Effector memory CD4-positive, alpha-beta T cell (primary cell): ENCODE data around the gene SNTG2.

Experiments used
- DNase-seq, 3 donors: peaks; one replicate each; pipeline ENCODE4 v3.0.0-alpha.2; 2020
- H3K27ac ChIP-seq: 2 replicates; pipeline ENCODE4 v1.7.0; 2013; ENCODE audit warnings: mild to moderate bottlenecking, low read length, moderate library complexity; ENCODE audit not compliant: insufficient read depth, poor library complexity, severe bottlenecking
- H3K27me3 ChIP-seq: replicated peaks from 2 replicates; pipeline ENCODE4 v1.7.0; 2013; ENCODE audit warnings: mild to moderate bottlenecking, low read length; ENCODE audit not compliant: insufficient read depth, control insufficient read depth, poor library complexity, severe bottlenecking
- H3K36me3 ChIP-seq: 2 replicates; pipeline ENCODE4 v1.7.0; 2013; ENCODE audit warnings: mild to moderate bottlenecking, low read length, moderate library complexity; ENCODE audit not compliant: control insufficient read depth, insufficient read depth
- H3K4me1 ChIP-seq: 2 replicates; pipeline ENCODE4 v1.7.0; 2013; ENCODE audit warnings: low read length, mild to moderate bottlenecking; ENCODE audit not compliant: control insufficient read depth, insufficient read depth, poor library complexity, severe bottlenecking
- H3K4me3 ChIP-seq: 2 replicates; pipeline ENCODE4 v1.7.0; 2013; ENCODE audit warnings: low read length, low read depth, mild to moderate bottlenecking; ENCODE audit not compliant: insufficient read depth, poor library complexity, severe bottlenecking
- H3K9me3 ChIP-seq: 2 replicates; pipeline ENCODE4 v1.7.0; 2013; ENCODE audit warnings: mild to moderate bottlenecking, low read length, moderate library complexity; ENCODE audit not compliant: control insufficient read depth

Gene SNTG2

GRCh38 chr2:1014802-1015201 lies 64.2 kb downstream of the SNTG2 start:
- Histone ChIP-seq H3K4me3 (no peak overlapping the region), H3K27ac (no peak overlapping the region), H3K9me3 (no peaks in the 10 kb centered on the region), H3K4me1 (no peaks in the 10 kb centered on the region), H3K27me3 (no peaks in the 10 kb centered on the region), H3K36me3 (no peaks in the 10 kb centered on the region)
- no peak for DNase-seq

GRCh38 chr2:1016500-1016899 lies 65.9 kb downstream of the SNTG2 start:
- Histone ChIP-seq H3K27ac (no peak overlapping the region), H3K36me3 (no peaks in the 10 kb centered on the region), H3K27me3 (no peaks in the 10 kb centered on the region), H3K4me3 (no peak overlapping the region), H3K4me1 (no peaks in the 10 kb centered on the region), H3K9me3 (no peaks in the 10 kb centered on the region)
- no peak for DNase-seq

- H3K9me3 ChIP-seq: no peaks in the 10 kb centered on the region
Measured at GRCh38 chr2:1017827-1018226, 67.2 kb downstream of the SNTG2 start.

GRCh38 chr2:1020206-1020605 lies 69.6 kb downstream of the SNTG2 start:
- Histone ChIP-seq H3K9me3 (no peaks in the 10 kb centered on the region), H3K36me3 (no peaks in the 10 kb centered on the region), H3K4me1 (no peaks in the 10 kb centered on the region), H3K27ac (no peak overlapping the region), H3K4me3 (no peak overlapping the region), H3K27me3 (no peaks in the 10 kb centered on the region)
- no peak for DNase-seq

More at GRCh38 chr2:1017827-1018226, 67.2 kb downstream of the SNTG2 start:
- Histone ChIP-seq H3K4me1 (no peaks in the 10 kb centered on the region), H3K27me3 (no peaks in the 10 kb centered on the region), H3K27ac (no peak overlapping the region), H3K4me3 (no peak overlapping the region), H3K36me3 (no peaks in the 10 kb centered on the region)
- no peak for DNase-seq

GRCh38 chr2:1022178-1022577 lies 71.5 kb downstream of the SNTG2 start:
- no peak for DNase-seq
- Histone ChIP-seq H3K27ac (no peak overlapping the region), H3K4me3 (no peak overlapping the region), H3K27me3 (no peaks in the 10 kb centered on the region), H3K9me3 (no peaks in the 10 kb centered on the region), H3K36me3 (no peaks in the 10 kb centered on the region), H3K4me1 (no peaks in the 10 kb centered on the region)

- Histone ChIP-seq H3K27me3 (no peaks in the 10 kb centered on the region), H3K9me3 (no peaks in the 10 kb centered on the region), H3K27ac (no peak overlapping the region), H3K36me3 (no peaks in the 10 kb centered on the region), H3K4me1 (no peaks in the 10 kb centered on the region), H3K4me3 (no peak overlapping the region)
- no peak for DNase-seq
Measured at GRCh38 chr2:1024981-1025380, 74.3 kb downstream of the SNTG2 start.

GRCh38 chr2:1026141-1026540 lies 75.5 kb downstream of the SNTG2 start:
- no peak for DNase-seq
- Histone ChIP-seq H3K4me1 (no peaks in the 10 kb centered on the region), H3K36me3 (no peaks in the 10 kb centered on the region), H3K27ac (no peak overlapping the region), H3K4me3 (no peak overlapping the region), H3K9me3 (no peaks in the 10 kb centered on the region), H3K27me3 (no peaks in the 10 kb centered on the region)

GRCh38 chr2:1028831-1029230 lies 78.2 kb downstream of the SNTG2 start:
- no peaks in the 10 kb centered on the region for H3K36me3 ChIP-seq
- no peak for DNase-seq
- no peak overlapping the region for H3K4me3 ChIP-seq
- H3K27ac ChIP-seq: no peak overlapping the region
- no peaks in the 10 kb centered on the region for H3K27me3 ChIP-seq
- no peaks in the 10 kb centered on the region for H3K9me3 ChIP-seq
- no peaks in the 10 kb centered on the region for H3K4me1 ChIP-seq

GRCh38 chr2:1032030-1032429 lies 81.4 kb downstream of the SNTG2 start:
- no peak for DNase-seq
- Histone ChIP-seq H3K4me3 (no peak overlapping the region), H3K9me3 (no peaks in the 10 kb centered on the region)

GRCh38 chr2:1033069-1033468 lies 82.4 kb downstream of the SNTG2 start:
- no peak for DNase-seq
- Histone ChIP-seq H3K27me3 (no peaks in the 10 kb centered on the region), H3K4me1 (no peaks in the 10 kb centered on the region), H3K27ac (no peak overlapping the region), H3K36me3 (no peaks in the 10 kb centered on the region), H3K9me3 (no peaks in the 10 kb centered on the region), H3K4me3 (no peak overlapping the region)

More at GRCh38 chr2:1032030-1032429, 81.4 kb downstream of the SNTG2 start:
- no peaks in the 10 kb centered on the region for H3K36me3 ChIP-seq
- no peak overlapping the region for H3K27ac ChIP-seq
- no peaks in the 10 kb centered on the region for H3K27me3 ChIP-seq
- H3K4me1 ChIP-seq: no peaks in the 10 kb centered on the region

GRCh38 chr2:1037066-1037465 lies 86.4 kb downstream of the SNTG2 start:
- Histone ChIP-seq H3K27ac (no peak overlapping the region), H3K36me3 (no peaks in the 10 kb centered on the region), H3K4me1 (no peaks in the 10 kb centered on the region), H3K27me3 (no peaks in the 10 kb centered on the region), H3K4me3 (no peak overlapping the region), H3K9me3 (no peaks in the 10 kb centered on the region)
- no peak for DNase-seq
